Endothelial cell of umbilical vein (primary cell): Measurements from ENCODE around the gene C1orf216. TPM values are rescaled to one million over a fixed set of nuclear protein-coding genes. Genes with fewer than 3 reads are reported as not detected.
A peak's percentile ranks its signal among the peaks of the same experiment; 100 is the strongest.

ENCODE experiments used
- BruUV-seq: library from RNA; stranded (reverse); fragments of 400-500 nt; replicated peaks from 2 replicates; lab custom pipeline; 2021; lab: Mats Ljungman, UMichigan
- CTCF ChIA-PET: fragments of 300-600, 350-600 bp; sonication (Branson Sonifier 250); formaldehyde crosslinking; loops from one replicate; lab custom pipeline; 2021; ENCODE audit warnings: antibody characterized with exemption, inconsistent platforms; lab: Charles Lee
- POLR2A ChIA-PET: fragments of 300-600, 350-600 bp; sonication (Branson Sonifier 250); formaldehyde crosslinking; loops from one replicate; lab custom pipeline; 2021; ENCODE audit warnings: antibody characterized with exemption, inconsistent platforms; lab: Charles Lee
- DNase-seq: peaks from one replicate; pipeline ENCODE4 v3.0.0-alpha.2; 2011; ENCODE audit warnings: low read depth, low spot score
- FAIRE-seq: peaks from 2 replicates; lab custom pipeline; 2011; peaks lifted over from hg19 to GRCh38; lab: Jason Lieb, UNC
- H2AFZ ChIP-seq: 2 replicates; pipeline ENCODE4 v1.6.0; 2012; ENCODE audit warnings: low read depth, low read length, control low read depth, inconsistent platforms
- H3K27ac ChIP-seq: 2 replicates; pipeline ENCODE4 v1.5.1; 2011; ENCODE audit warnings: low read depth, mild to moderate bottlenecking, control low read depth, low read length, moderate library complexity; ENCODE audit not compliant: insufficient read depth
- H3K27me3 ChIP-seq, 2 experiments: 2 replicates each; pipeline versions ENCODE4 v1.6.0 to v1.6.1; 2011; ENCODE audit warnings: low read length in 2 of 2, mixed read lengths in 1 of 2; ENCODE audit not compliant: control insufficient read depth in 2 of 2, insufficient read depth in 2 of 2
- H3K36me3 ChIP-seq, 2 experiments: 2 replicates in 1 of 2; 3 replicates in 1 of 2; pipeline ENCODE4 v1.5.1; 2011; ENCODE audit warnings: low read length in 2 of 2, mild to moderate bottlenecking in 1 of 2, moderate library complexity in 1 of 2; ENCODE audit not compliant: control insufficient read depth in 2 of 2, insufficient read depth in 2 of 2; ENCODE audit errors: extremely low read depth in 1 of 2
- H3K4me1 ChIP-seq: 3 replicates; pipeline ENCODE4 v1.5.1; 2011; ENCODE audit warnings: mild to moderate bottlenecking, low read length; ENCODE audit not compliant: control insufficient read depth, insufficient read depth; ENCODE audit errors: extremely low read depth
- H3K4me2 ChIP-seq: 2 replicates; pipeline ENCODE4 v1.6.1; 2011; ENCODE audit warnings: low read length, control low read depth, mixed read lengths; ENCODE audit not compliant: insufficient read depth
- H3K4me3 ChIP-seq, 3 experiments: fragments of 200-600 bp in 1 of 3; sonication (generic), shearing (Covaris generic) in 1 of 3; replicated peaks in 1 of 3; 2 replicates each; pipeline ENCODE4 v1.5.1; 2011 to 2016; ENCODE audit warnings: control low read depth in 3 of 3, low read length in 3 of 3, mild to moderate bottlenecking in 2 of 3, inconsistent platforms in 1 of 3, low read depth in 1 of 3, moderate library complexity in 1 of 3; ENCODE audit not compliant: insufficient read depth in 1 of 3
- H3K79me2 ChIP-seq: 2 replicates; pipeline ENCODE4 v1.6.0; 2012; ENCODE audit warnings: low read length, inconsistent platforms; ENCODE audit not compliant: control insufficient read depth, insufficient read depth
- H3K9ac ChIP-seq: replicated peaks from 2 replicates; pipeline ENCODE3; 2011; ENCODE audit warnings: low read length, control low read depth; ENCODE audit not compliant: insufficient read depth; ENCODE audit errors: extremely low read depth
- H3K9me1 ChIP-seq: replicated peaks from 3 replicates; pipeline ENCODE4 v1.6.0; 2011; ENCODE audit warnings: mild to moderate bottlenecking, low read length; ENCODE audit not compliant: control insufficient read depth, insufficient read depth; ENCODE audit errors: extremely low read depth
- H3K9me3 ChIP-seq: replicated peaks from 2 replicates; pipeline ENCODE4 v1.5.1; 2012; ENCODE audit warnings: low read length, inconsistent platforms; ENCODE audit not compliant: control insufficient read depth, insufficient read depth
- H4K20me1 ChIP-seq: replicated peaks from 2 replicates; pipeline ENCODE3; 2011; ENCODE audit warnings: mild to moderate bottlenecking, low read length; ENCODE audit not compliant: control insufficient read depth, insufficient read depth; ENCODE audit errors: extremely low read depth
- CTCF ChIP-seq, 2 donors: IDR thresholded peaks; 1 replicate in 1 of 2; 2 replicates in 1 of 2; pipeline ENCODE4 v1.5.1; 2011; ENCODE audit warnings: low read length in 2 of 2, mild to moderate bottlenecking in 2 of 2, moderate library complexity in 2 of 2, control low read depth in 1 of 2, inconsistent platforms in 1 of 2, low read depth in 1 of 2; ENCODE audit not compliant: insufficient read depth in 1 of 2; ENCODE audit errors: extremely low read depth in 1 of 2
- JUN ChIP-seq: IDR thresholded peaks from 2 replicates; pipeline ENCODE4 v1.6.1; 2011; ENCODE audit warnings: borderline replicate concordance, low read depth; ENCODE audit not compliant: insufficient read length, insufficient read depth
- MAX ChIP-seq: IDR thresholded peaks from 2 replicates; pipeline ENCODE4 v1.6.1; 2011; ENCODE audit not compliant: insufficient read depth, insufficient read length
- MYC ChIP-seq: IDR thresholded peaks from one replicate; pipeline ENCODE4 v1.6.1; 2011; ENCODE audit warnings: mild to moderate bottlenecking, low read depth, low read length
- dilution Hi-C: fragments of 300-500 bp; cut with MboI; formaldehyde crosslinking; loops from one replicate; pipeline ENCODE4 v1.15.0; 2019; ENCODE audit warnings: low sequenced_read_pairs; ENCODE audit not compliant: extremely low pct_ligation_motif_present
- intact Hi-C: fragments of 100-400 bp; cut with micrococcal nuclease; formaldehyde crosslinking; loops from one replicate; pipeline ENCODE4 v1.10.0; 2022
- polyA plus RNA-seq, 4 experiments: library from polyadenylated mRNA; depleted of rRNA in 3 of 4; stranded (reverse) in 3 of 4; unstranded in 1 of 4; fragments of >200 nt; gene quantifications; 2 replicates each; pipeline versions ENCODE4 v1.2.1 to v1.2.3, GENCODE V29; 2011 to 2012; ENCODE audit warnings: missing spikeins in 1 of 4
- total RNA-seq: library from RNA; stranded (reverse); gene quantifications from 2 replicates; pipeline ENCODE4 v1.2.3, GENCODE V29; 2021

Gene C1orf216
- total and polyA plus RNA-seq, 2 donors (not counting 3 experiments of a cell fraction or from before 2014, with no cell fraction given), result 13.3 to 15.3 TPM

- Histone ChIP-seq H3K9me3 (no peaks in the 10 kb centered on the region), H3K9me1 (no peaks in the 10 kb centered on the region), H2AFZ (no peak overlapping the region), H3K4me1 (no peaks in the 10 kb centered on the region), H3K4me2 (no peak overlapping the region), H3K27ac (no peak overlapping the region), H3K36me3 (no peaks in the 10 kb centered on the region), H3K79me2 (no peaks in the 10 kb centered on the region), H3K4me3 (no peak overlapping the region), H4K20me1 (no peaks in the 10 kb centered on the region), H3K9ac (no peak overlapping the region), H3K27me3 (no peaks in the 10 kb centered on the region)
- TF ChIP-seq MYC, result no peak
- no peak for TF ChIP-seq JUN
- no peak for TF ChIP-seq MAX
- TF ChIP-seq CTCF (IDR thresholded peaks at IDR 0.05; ENCODE audit: extremely low read depth in 1 of 2, insufficient read depth in 1 of 2, low read depth in 1 of 2, low read length in 2 of 2), result peak; percentile 76 to 90
- dilution Hi-C loops, result loop anchor here (25.0 kb wide), 1 partner anchor 89 kb away; the partner anchor contains the start of gene PSMB2
- DNase-seq, result peak; percentile 66
- peak; percentile 66 for FAIRE-seq
- CTCF ChIA-PET, result interaction anchor here (0.6 to 8.0 kb wide), 35 partner anchors 11 to 830 kb away, joined by 3 to 133 read pairs (median 5); partner anchors contain the start of genes C1orf216, CLSPN and TFAP2E
- POLR2A ChIA-PET, result interaction anchor here (0.8 kb wide), 1 partner anchor 43 kb away, joined by 3 read pairs; the partner anchor contains the start of gene CLSPN
- BruUV-seq, result no TSS peak
- intact Hi-C loops, result loop anchor here (1.0 kb wide), 2 partner anchors 48 to 157 kb away; no protein-coding TSS in a partner anchor
Observed at GRCh38 chr1:35726450-35727433, 8.1 kb upstream of the C1orf216 start.
